GM18502 (cell line): Measurements from ENCODE around the gene EMILIN1.
"Not testable (repeated sequence)": the region's sequence is repeated elsewhere in the genome, so short reads cannot be mapped to it uniquely, and the experiment has no call there.

Experiments
- ATAC-seq: cut with Tn5 transposase; IDR thresholded peaks from one replicate; pipeline ENCODE4 v1.9.1; 2021; ENCODE audit warnings: mild to moderate bottlenecking; ENCODE audit not compliant: unreplicated experiment, poor library complexity

EMILIN1 gene

DNA sequence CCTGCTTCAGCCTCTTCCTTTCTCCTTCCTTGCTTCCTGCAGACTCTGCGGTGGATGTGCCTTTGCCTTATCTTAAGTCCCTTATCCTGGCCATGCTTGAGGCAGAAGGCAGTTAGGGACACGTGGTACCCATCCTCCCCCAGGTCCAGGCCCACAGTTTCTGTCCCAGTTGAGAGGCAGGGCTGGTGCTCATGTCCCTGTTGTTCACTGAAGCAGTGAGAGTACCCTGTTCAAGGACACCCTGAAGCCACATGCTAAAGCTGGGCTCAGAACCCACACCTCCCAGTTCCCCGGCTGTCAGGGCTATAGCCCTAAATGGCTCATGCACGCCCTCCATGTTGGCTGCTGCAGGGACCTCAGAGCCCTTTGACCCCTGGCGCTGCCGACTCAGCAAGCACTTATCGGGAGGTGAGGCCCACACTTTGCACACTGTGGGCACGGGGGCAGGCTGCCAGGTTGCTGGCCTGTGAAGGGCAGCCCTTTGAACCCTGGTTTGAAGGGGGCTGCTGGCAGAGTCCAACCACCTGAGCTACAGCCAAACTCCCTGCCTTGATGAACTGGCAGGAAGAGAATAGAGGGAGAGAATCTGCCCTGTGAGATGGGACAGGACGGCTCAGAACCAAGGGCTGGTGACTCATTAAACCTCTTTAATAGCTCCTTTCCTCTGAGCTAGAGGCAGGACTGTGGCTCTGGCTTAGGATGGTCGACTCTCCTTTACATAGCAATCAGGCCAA is 14.4 kb downstream of the EMILIN1 start:
- no peak for ATAC-seq

- ATAC-seq, result no peak
Observed at GRCh38 chr2:27093430-27094352, 15.3 kb downstream of the EMILIN1 start.

GRCh38 chr2:27094353-27094984 is 16.1 kb downstream of the EMILIN1 start:
- ATAC-seq, result no peak

GRCh38 chr2:27095427-27095744 is 17.0 kb downstream of the EMILIN1 start:
- no peak for ATAC-seq

DNA sequence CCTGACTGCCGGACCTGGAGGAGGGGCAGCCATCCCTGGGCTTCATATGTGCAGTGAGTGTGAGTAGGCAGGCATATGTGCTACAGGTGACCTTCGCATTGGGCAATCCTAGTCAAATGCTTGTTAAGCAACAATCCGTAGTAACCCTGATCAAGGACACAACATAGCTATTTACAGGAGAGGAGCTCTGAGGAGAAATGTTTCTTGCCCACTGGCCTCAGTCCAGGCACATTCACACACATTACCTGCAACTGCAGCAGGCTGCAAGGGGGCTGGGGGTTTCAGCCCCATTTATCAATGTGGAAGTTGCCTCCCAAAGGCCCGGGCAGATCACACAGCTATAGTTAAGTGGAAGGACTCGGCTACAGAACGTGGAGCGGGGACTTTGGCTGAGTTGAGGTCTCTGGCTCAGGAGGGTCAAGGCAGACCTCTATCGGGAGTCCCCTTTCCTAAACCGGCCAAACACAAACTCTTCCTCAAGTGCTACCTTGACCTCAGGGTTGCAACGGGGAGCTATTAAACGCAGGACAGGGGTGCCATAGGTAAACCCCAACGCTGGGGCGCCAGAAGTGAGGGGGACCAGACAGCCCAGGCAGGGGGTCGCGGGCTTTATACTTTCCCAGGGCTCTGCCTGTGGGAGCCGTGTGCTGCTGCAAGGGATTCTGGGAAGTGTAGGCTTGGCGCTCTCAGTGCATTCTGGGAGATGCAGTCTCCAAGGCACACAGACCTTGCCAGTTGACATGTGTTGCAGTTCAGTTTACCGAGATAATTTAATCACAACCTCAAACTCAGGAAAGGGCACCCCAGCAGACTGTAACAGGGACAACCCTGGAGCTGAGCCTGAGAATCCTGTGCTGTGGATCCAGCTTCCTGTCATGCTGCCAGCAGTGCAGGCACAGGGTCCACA is 17.6 kb downstream of the EMILIN1 start:
- ATAC-seq, result no peak

DNA sequence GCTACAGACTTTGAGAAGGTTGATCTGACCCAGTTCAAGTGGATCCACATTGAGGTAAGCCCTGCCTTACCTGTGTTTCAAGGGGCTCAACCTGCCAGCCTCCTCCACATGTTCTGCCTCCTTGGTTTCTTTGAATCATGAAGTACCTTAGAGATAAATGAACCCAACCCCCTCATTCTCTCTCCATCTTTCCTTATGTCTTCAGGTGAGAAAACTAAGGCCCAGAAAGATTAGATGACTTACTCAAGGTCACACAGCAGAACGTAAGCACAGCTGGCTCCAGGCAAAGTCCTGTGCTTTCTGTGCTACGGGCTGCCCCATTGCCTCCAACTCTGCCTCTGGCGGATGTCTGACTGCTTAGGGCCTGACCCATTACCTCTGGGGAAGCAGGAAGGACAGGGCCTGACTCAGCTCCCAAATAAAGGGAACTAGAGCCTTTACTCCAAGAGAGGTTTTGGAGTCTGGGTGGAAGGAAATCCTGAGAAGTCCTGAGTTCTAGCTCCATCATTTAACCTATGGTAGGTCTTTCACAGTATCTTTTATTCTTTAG is 18.4 kb downstream of the EMILIN1 start:
- ATAC-seq, result no peak

- no peak for ATAC-seq
Observed at GRCh38 chr2:27097341-27097740, 18.9 kb downstream of the EMILIN1 start.

DNA sequence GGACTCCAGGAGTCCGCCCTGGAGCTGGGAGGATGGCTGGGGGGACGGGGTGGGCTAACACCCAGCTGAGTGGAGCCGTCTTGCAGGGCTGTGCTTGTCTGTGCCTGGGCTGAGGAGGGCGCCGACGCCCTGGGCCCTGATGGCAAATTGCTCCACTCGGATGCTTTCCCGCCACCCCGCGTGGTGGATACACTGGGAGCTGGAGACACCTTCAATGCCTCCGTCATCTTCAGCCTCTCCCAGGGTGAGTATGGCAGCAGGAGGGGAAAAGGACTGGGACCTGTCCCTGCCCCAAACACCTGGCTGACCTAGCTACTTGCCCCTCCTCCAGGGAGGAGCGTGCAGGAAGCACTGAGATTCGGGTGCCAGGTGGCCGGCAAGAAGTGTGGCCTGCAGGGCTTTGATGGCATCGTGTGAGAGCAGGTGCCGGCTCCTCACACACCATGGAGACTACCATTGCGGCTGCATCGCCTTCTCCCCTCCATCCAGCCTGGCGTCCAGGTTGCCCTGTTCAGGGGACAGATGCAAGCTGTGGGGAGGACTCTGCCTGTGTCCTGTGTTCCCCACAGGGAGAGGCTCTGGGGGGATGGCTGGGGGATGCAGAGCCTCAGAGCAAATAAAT is 21.0 kb downstream of the EMILIN1 start:
- no peak for ATAC-seq

DNA sequence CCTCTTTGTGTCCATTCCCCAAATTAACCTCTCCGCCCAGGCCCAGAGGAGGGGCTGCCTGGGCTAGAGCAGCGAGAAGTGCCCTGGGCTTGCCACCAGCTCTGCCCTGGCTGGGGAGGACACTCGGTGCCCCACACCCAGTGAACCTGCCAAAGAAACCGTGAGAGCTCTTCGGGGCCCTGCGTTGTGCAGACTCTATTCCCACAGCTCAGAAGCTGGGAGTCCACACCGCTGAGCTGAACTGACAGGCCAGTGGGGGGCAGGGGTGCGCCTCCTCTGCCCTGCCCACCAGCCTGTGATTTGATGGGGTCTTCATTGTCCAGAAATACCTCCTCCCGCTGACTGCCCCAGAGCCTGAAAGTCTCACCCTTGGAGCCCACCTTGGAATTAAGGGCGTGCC is 21.6 kb downstream of the EMILIN1 start:
- no peak for ATAC-seq

GRCh38 chr2:27102329-27102728 is 23.9 kb downstream of the EMILIN1 start:
- no peak for ATAC-seq

GRCh38 chr2:27105981-27106380 is 27.6 kb downstream of the EMILIN1 start:
- no peak for ATAC-seq

DNA sequence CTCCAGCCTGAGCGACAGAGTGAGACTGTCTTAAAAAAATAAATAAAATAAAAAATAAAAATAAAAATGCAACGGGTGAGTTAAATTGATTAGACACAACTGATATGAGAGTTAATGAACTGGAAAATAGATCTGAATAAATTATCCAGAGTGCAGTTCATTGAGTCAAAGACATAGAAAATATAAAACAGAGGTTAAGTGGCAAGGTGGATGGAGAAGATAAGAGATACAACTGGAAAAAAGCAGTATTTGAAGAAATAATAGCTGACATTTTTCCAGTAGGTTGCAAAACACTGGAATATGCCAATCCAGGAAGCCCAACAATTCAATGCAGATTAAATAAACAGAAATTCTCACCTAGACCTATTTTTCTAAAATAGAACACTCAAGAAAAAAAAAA is 29.8 kb downstream of the EMILIN1 start:
- no peak for ATAC-seq

- no peak for ATAC-seq
Observed at GRCh38 chr2:27109083-27109482, 30.7 kb downstream of the EMILIN1 start.

DNA sequence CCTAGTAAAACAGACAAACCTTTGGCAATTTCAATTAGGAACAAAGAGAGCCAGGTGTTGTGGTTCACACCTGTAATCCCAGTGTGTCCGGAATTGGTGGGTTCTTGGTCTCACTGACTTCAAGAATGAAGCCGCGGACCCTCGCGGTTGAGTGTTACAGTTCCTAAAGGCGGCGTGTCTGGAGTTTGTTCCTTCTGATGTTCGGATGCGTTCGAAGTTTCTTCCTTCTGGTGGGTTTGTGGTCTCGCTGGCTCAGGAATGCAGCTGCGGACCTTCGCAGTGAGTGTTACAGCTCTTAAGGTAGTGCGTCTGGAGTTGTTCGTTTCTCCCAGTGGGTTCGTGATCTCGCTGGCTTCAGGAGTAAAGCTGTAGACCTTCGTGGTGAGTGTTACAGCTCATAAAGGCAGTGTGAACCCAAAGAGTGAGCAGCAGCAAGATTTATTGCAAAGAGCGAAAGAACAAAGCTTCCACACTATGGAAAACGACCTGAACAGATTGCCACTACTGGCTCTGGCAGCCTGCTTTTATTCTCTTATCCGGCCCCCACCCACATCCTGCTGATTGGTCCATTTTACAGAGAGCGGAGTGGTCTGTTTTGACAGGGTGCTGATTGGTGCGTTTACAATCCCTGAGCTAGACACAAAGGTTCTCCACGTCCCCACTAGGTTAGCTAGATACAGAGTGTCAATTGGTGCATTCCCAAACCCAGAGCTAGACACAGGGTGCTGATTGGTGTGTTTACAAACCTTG is 32.4 kb downstream of the EMILIN1 start:
- ATAC-seq, result not testable (repeated sequence)

- ATAC-seq, result not testable (repeated sequence)
Observed at GRCh38 chr2:27111392-27112078, 33.1 kb downstream of the EMILIN1 start.

GRCh38 chr2:27115519-27115918 is 37.1 kb downstream of the EMILIN1 start:
- ATAC-seq, result no peak

DNA sequence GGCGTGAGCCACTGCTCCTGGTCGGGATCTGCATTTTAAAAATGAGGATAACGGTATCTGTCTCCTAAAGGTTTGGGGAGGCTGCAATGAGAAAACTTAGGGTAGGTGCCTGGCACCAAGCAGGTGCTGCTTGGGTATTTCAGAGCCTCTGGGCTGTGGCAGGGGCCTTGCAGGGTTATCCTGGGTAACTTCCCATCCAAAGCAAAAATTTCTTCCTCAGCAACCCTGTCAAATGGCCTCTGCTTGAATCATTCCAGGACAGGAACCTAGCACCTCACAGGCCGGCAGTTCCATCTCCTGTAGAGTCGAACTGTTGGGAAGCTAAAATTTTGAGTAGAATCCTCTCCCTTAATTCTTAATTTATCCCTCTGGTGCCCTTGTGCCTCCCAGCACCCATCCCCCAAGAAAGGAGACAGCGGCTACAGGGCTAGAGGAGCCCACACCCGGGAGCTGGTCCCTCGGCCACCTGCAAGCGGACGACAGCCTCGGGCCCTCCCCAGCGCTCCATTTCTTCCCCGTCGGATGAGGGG is 39.6 kb downstream of the EMILIN1 start:
- no peak for ATAC-seq
